AG08395 (cell line): Measurements from ENCODE around the gene WNT9A.
"Not testable (repeated sequence)": the region's sequence is repeated elsewhere in the genome, so short reads cannot be mapped to it uniquely, and the experiment has no call there.

Source experiments
- DNase-seq: peaks from one replicate; pipeline ENCODE4 v3.0.0; 2012; ENCODE audit warnings: mixed read lengths, low spot score

Gene WNT9A

DNA sequence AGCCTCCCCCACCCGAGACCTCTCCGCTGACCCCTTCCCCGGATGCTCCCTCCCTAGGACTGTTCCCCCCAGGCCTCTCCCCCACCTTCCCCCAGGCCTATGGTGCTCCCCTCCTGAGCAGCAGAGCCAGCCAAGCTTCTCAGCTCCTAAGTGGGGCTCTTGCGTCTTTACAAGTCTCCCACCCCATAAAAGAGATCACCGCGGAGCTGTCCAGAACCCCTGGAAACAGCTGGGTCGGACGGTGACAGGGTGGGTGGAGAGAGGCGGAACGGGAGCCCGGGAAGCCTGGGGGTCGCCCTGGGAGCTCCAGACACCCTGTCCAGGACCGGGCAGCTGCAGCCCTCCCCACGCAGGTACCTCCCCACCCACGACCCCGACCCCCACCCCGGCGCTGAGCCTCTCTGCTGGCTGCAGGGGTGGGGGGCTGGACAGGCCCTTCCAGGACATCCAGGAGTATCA lies 61.2 kb downstream of the WNT9A start:
- no peak for DNase-seq

DNA sequence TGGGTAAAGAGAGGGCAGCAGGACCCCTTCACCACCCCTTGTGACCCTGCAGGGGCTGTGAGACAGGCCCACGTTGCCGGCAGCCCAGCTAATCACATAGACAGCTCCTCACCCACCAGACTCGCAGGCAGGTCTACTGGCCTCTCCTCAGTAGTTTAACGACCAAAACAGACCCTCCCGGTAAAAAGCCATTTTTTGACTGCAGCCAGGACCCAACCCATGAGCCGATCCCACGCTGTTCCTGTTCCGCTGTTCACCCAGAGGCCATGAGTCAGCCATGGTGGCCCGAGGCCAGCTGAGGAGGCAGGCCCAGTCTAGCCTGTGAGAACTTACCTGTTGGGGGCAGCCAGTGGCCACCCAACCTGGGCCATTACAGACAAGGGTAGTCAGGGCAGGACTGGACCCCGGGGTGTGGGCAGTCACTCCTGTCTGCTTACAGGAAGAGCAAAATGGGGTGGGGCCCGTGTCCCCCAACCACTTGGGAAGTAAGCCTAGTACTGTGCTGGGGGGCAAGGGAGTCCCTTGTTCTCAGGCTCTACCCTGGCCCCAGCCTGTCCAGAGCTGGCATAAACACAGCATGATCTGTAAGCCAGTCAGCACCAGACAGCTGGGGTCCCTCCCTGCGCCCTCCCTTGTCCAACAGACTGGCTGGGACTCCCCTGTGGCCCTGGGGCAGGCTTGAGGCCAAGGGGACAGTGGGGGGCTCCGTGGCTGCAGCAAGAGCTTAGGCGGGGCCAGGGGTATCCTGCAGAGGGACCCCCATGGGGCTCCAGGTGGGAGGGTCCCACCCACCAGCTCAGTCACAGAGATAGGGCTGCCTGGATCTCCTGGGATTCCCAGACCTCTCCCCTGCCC lies 61.9 kb downstream of the WNT9A start:
- DNase-seq = peak; percentile 76

DNA sequence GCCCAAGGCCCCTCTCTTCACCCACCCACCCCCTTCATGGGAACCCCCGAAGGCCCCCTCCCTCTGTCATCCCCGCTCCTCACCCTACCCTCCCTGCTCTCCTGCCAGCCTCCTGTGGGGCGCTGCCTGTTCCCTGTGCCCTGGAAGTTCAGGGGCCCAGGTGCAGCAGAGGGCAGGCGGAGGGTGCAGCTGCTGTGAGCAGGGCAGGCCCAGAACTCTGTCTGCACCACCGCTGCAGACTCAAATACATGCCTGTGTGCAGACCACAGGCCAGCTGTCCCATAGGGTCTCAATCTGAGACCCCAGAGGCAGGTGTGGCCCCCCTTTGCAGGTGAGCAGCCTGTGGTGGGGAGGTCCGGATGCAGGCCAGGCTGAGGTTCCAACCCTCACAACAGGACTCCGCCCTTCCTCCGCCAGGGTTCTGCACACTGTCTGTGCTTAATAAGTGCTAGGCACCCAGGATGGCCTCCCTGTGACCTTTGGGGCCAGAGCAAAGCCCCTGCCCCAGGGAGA lies 62.5 kb downstream of the WNT9A start:
- no peak for DNase-seq

DNA sequence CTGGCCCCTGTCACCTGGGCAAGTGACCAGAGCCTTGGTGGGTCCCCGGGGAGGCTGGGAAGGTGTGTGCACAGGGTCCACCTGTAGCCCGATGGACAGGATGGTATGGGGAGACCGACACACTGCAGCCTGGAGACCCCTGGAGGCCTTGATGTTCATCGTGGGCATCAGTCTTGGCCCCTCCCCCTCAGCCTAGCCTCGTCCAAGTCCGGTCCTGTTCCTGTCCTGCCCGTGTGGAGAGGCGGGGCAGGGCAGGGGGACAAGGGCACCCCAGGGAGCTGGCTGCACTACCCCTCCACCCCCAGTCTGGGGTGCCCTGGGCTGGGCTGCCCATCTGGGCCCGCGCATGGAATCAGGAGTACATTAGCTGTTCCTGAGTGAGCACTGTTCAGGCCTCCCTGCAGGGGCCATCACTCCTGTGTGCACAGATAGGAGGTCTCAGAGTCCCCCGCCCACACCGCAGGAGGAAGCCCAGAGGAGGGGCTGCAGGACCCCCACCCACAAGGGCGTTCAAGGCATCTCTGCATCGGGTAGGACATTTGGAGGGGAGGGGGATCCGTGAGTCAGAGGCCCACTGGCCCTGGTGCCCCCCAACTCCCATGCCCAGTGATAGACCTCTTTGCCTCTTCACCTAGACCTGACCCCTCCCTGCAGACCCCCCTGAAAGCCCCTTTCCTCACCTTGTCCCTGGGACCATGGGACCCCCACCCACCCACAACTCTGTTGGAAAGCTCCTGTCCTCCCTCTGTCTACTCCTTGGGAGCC lies 63.2 kb downstream of the WNT9A start:
- no peak for DNase-seq

DNA sequence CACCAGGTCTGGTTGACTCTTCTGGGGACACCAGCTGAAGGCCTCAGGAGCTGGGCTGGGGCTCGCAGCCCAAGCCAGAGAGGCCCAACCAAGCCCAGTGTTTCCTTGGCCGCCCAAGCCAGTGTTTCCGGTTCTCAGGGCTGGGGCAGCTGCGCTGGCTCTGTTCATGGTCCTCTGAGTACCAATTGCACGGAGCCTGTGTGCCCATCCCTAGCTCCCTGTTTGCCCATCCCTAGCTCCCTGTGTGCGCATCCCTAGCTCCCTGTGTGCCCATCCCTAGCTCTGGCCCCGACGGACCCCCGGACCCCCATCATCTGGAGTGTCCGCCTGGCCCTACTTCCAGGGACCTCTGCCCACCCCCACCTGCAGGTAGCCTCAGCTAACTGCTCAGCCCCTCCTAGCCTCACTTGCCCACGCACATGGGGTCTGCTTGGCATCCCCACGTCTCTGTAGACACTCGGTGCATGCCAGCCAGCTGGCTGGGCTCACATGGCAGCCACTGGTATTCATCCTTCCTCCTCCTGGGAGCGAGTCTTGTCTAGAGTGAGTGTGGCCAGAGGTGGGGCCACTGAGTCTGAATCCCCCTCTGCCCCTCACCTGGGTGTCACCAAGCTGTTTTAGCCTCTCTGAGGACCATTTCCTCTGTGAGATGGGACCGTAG lies 64.0 kb downstream of the WNT9A start:
- DNase-seq = no peak

DNA sequence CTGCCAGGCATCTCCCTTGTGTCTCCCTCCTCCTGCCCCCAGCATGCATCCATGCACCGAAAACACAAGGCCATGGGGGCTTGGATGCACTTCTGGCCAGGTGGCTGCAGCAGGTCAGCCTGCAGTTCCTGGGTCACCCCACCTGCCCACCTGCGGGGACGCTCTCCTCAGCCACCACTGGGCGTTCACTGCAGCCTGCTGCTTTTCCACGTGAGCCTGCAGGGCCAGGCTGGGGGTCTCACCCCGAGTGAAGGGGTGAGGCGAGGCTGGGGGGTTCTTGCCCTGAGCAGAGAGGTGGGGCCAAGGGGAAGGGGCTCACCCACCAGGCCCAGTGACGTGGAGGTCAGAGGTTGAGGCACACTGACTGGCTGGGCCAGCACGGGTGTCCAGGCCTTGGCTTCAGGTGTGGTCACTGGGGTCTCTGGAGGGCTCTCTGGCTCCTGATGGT lies 64.6 kb downstream of the WNT9A start:
- no peak for DNase-seq

DNA sequence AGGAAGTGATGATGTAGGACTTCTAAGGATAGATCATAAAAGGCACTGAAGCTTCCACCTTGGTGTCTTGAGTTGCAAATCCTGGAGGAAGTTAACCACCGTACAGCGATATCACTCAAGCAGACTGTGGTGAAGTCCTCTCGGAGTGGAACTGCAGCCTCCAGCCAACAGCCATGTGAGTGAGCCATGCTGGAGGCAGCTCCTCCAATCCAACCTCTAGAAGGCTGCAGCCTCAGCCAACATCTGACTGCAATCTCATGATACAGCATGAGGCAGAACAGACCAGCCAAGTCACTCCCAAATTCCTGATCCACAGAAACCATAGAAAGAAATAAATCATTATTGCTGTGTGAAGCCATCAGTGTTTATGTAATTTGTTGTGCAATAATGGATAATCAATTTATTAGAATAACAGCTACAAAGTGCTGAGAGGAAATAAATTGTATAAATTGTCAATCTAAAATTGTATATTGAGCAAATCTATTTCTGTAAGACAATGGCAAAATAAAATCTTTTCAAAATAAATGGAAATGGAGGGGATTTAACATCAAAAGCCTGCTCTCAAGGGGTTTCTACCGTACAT lies 67.3 kb downstream of the WNT9A start:
- no peak for DNase-seq

DNA sequence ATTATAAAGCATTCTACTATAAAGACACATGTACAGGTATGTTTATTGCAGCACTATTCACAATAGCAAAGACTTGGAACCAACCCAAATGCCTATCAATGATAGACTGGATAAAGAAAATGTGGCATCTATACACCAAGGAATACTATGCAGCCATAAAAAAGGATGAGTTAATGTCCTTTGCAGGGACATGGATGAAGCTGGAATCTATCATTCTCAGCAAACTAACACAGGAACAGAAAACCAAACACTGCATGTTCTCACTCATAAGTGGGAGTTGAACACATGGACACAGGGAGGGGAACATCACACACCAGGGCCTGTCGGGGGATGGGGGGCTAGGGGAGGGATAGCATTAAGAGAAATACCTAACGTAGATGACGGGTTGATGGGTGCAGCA lies 69.9 kb downstream of the WNT9A start:
- DNase-seq = not testable (repeated sequence)

DNA sequence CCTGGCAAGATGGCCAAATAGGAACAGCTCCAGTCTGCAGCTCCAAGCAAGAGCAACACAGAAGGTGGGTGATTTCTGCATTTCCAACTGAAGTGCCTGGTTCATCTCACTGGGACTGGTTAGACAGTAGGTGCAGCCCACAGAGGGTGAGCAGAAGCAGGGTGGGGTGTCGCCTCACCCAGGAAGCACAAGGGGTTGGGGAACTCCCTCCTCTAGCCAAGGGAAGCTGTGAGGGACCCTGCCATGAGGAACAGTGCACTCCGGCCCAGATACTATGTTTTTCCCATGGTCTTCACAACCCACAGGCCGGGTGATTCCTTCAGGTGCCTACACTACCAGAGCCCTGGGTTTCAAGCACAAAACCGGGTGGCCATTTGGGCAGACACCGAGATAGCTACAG lies 75.8 kb downstream of the WNT9A start:
- not testable (repeated sequence) for DNase-seq

DNA sequence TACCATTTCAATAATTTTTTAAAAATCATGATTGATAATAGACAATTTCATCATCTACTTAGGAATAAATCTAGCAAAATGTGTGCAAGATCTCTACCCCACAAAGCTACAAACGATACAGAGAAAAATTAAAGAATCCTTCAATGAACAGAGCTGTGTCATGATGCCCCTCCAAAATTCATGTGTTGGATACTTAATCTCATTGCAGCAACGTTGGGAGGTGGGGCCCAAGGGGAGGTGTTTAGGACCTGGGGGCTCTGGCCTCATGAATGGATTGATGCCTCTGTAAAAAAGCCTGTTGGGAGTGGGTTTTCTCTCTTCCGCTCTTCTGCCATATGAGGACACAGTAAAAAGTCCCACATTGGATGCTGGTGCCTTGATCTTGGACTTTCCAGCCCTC lies 77.4 kb downstream of the WNT9A start:
- no peak for DNase-seq

DNA sequence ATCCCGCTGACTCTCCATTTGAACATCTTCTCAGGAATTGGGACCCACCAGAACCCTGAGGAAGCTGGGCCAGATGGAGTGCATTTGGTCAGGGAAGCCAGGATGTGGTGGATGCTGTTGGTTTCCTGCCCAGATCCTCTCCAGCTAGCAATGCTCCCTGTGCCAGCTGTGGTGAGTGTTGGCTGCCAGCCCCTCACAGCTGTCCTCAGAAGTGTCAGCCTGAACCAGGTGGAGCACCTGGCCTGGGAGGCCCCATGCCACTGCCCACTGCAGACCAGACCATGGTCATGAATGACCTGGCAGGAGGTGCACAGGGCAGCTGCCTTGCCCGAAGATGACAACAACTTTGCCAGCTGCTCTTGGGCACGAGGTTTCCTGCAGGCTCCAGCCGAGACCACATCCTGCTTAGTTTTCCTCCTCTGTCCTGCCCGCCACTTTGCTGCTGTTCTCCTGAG lies 77.9 kb downstream of the WNT9A start:
- peak; percentile 82 for DNase-seq

DNA sequence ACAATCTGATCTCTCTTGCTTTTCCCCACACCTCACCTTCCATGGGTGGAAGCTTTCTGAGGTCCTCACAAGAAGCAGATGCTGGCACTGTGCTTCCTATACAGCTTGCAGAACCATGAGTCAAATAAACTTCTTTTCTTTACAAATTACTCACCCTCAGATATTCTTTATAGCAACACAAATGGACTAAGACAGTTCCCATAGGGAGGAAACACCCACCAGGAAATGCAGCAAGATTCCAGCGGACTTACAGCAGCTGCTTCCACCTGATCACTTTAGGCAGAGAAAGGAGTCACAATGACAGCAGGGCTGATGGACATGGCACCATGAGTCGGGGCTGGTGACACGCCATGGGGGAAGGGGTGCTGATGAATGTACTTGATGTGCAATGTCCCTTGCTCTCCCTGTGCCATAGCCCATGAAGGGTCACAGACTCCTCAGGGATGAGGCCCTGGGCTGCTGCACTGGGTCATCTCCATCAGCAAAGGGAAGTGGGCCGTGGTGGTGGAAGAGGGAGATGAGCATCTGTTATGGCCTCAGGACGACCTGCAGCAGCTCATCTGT lies 78.4 kb downstream of the WNT9A start:
- DNase-seq = no peak
